GM21529 (cell line): ENCODE measurements around the gene GNB5.
"Not testable (repeated sequence)": the region's sequence is repeated elsewhere in the genome, so short reads cannot be mapped to it uniquely, and the experiment has no call there.

Experiments
- ATAC-seq: cut with Tn5 transposase; IDR thresholded peaks from one replicate; pipeline ENCODE4 v1.9.1; 2021; ENCODE audit not compliant: unreplicated experiment

GNB5 gene

DNA sequence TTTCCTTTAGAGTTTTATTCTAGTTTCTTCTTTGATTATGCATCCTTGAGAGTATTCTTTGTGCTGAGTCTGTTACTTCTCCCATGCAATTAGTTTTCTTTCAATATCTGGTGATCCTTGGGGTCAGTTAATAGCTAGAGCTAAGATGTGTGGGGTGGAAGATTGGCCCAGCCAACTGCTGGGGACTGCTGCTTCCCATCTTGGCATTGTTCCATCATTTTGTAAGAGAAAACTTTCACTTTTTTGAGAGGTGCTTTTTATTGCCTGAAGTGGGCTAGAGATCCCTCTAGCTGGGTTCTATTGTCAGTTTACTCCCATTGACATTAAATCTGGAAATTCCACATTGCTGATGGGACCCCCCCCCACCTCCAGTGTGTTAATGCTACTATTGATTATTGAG lies 94.0 kb downstream of the GNB5 start:
- no peak for ATAC-seq

DNA sequence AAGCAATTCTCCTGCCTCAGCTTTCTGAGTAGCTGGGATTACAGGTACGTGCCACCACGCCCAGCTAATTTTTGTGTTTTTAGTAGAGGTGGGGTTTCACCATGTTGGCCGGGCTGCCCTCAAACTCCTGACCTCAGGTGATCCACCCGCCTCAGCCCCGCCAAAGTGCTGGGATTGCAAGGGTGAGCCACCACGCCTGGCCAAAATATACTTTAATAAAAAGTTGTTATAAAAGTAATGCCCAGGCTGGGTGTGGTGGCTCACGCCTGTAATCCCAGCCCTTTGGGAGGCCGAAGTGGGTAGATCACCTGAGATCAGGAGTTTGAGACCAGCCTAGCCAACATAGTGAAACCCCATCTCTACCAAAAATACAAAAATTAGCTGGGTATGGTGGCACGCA lies 94.7 kb downstream of the GNB5 start:
- not testable (repeated sequence) for ATAC-seq

DNA sequence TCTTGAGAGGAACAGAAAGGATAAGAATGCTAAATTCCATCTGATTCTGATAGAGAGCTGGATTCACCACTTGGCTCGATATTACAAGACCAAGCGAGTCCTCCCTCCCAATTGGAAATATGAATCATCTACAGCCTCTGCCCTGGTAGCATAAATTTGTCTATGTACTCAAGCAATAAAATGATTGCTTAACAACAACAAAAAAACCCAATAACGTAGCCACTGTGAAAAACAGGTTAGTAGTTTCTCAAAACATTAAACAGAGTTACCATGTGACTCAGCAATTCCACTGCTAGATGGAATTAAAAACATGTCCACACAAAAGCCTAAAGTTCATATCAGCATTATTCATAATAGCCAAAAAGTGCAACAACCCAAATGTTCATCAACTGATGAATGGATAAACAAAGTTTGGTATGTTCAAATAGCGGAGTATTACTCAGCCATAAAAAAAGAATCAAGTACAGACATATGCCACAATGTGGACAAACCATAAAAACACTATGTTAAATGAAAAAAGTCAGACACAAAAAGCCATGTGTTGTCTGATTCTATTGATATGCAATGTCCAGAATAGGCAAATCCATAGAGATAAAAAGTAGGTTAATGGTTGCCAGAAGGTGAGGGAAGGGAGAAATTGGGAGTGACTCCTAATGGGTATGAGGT lies 95.5 kb downstream of the GNB5 start:
- no peak for ATAC-seq

DNA sequence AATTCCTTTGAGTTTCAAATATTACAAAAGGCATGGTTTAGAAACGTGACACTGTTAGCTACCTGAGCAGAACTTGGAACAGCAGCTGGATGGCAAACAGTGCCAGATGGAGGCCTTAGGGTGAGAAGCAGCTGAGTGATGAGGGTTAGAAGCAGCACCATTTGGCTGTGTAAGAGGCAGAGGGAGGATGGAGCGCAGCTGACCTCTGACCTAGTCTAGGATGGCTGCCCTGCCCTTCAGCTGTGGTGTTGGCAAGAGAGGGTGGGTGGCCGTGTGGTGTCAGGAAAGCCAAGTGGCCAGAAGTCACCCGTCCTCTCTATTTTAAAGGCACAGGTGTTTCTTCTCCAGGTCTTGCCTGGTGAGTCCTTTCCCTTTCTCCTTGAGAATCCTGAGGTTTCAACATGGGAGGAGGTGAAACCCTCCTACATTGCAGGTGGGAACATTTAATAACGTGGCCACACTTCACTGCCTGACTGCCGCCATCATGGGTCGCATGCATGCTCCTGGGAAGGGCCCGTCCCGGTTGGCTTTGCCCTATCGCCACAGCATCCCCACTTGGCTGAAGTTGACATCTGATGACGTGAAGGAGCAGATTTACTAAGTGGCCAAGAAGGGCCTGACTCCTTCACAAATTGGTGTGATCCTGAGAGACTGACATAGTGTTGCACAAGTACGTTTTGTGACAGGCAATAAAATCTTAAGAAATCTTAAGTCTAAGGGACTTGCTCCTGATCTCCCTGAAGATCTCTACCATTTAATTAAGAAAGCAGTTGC lies 96.2 kb downstream of the GNB5 start:
- no peak for ATAC-seq

DNA sequence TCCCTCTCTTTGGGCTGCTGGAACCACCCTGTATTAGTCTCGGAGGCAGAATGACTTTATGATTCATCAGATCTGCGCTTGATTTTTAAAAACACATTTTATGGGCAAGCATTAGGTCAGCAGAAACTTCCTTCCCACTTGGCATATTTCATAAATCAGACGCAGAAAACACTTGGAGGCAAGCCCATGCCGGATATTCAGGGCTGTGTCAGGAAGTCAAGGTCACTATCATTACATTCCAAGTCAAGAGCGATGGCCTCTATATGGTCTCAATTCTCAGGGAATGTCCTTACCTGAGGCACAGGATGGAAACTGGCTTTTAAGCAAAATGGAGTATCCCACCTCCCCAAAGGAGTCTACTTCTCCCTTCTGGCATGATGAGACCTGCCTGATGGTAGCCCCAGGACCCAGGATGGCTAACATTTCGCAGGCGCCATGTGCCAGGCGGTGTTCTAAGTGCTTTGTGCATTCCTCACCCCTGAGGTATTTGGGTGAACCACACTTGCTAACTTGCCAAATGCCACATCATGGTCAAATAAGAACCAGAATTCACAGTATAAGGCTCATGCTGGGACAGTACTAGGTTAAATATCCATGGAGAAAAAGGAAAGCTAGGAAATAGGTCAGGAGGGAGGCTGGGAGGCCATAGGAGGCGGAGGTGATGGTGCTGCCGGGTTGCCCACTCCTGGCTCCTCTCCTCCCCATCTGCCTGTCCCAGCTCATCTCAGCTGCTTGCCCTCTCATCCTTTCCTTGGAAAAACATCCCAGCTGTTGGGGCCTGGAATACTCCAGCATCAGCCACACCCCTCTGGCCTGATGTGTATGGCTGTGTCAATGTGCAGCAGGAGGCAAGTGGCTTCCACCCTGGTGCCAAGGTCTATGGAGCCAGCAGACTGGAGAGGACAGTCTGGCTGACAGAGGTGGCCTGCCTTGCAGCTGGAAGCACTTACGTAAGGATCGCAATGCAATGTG lies 97.4 kb downstream of the GNB5 start:
- no peak for ATAC-seq

DNA sequence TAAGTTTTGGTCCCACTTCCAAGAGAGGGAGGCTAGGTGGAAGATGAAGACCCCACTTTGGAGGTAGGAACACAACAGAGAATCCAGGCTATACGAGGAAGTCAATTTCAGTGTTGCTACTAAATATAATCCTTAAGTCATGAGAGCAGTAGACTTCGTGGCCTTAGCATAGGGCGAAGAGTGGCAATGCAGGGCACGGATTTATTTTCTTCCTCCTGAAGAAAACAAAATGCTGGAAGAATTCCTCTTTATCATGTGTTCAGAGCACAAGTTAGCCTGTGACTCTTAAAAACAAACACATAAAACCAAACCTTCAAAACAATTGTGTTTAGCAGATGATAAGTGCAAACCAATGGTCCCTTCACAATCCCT lies 98.0 kb downstream of the GNB5 start:
- ATAC-seq: no peak

DNA sequence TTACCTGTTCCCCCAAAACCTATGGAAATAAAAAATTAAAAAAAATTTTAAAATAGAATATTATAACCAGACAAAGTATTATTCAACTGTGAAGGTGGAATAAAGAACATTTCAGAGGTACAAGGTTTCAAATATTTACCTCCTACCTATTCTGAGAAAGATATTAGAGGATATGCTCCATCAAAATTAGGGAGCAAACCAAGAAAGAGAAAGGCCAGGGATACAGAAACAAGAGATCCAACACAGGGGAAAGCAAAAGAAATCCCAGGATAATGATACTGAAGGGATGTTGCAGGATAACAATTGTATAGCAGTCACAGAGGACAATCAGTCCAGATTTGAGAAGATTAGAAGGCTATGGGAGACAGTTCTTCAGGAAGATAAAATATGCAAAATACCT lies 101.0 kb downstream of the GNB5 start:
- ATAC-seq: no peak

DNA sequence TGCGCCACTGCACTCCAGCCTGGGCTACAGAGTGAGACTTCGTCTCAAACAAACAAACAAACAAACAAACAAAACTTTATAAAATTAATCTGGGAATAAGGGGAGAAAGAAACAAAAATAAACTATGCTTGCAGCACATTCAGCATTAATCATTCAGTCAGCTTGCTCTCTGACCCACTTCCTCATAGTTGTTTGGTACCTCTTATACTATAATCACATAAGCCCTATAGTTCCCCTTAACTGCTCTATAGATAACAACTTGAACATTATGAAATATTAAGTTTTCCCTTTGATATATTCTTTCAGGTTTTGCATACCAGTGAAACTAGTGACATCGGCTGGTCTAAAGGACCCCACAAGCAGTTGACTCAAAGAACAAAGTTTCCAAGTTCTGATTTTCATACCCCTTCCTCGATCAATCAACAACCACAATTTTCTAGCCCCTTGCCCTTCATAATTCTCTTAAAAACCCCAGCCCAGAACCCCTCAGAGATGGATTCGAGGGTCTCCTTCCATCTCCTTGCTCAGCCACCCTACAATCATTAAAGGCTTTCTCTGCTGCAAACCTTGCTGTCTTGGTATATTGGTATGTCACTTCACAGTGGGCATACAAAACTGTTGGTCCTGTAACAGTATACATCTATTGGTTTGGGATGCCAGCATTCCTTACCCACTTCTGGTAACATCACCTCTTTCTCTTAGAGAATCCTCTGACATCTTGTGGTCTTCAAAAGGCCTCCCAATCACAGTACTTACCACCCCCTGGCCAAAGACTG lies 105.0 kb downstream of the GNB5 start:
- ATAC-seq: no peak

DNA sequence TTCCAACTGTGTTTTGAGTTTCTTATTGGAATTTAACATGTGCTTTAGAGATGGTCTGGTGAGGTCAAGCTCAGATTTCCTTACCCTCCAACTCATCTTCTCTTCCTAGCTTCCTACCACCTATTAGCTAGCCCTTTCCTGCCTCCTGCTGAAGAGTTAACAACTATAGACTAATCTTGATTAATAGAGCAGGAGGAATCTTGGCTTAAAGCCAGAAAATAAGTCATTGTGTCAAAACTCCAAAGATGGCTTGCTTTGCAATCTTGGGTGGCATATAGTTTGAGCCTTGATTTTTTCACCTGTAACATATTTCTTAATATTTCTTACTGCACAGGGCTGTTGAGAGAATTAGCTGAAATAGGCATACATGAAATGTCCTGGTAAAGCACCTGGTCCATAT lies 105.9 kb downstream of the GNB5 start:
- ATAC-seq: no peak

DNA sequence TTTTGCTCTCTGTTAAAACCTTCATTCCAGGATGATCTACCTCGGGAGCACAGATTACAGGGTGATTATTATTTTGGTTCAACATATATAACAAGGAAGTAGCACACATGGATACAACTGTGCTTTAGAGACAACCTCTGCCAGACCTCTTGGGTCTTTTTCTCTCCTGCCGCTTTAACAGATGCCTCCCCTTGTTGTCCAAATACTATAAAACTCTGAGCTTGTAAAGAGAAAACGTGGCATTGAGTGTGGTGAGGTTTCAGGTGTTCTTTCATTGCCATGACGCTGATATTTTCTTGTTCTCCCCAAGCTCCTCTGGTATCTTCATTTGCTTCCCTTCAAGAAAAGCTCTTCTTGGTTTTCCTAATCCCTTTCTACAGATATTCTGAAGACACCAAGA lies 107.6 kb downstream of the GNB5 start:
- no peak for ATAC-seq

DNA sequence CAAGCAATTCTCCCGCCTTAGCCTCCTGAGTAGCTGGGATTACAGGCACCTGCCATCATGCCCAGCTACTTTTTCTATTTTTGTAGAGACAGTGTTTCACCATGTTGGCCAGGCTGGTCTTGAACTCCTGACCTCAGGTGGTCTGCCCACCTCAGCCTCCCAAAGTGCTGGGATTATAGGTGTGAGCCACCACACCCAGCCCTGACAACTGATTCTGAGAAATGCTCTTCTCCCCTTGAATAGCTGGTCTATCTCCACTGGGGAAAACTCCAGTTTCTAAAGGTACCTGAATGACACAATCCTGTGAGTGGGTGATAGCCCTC lies 108.2 kb downstream of the GNB5 start:
- not testable (repeated sequence) for ATAC-seq

DNA sequence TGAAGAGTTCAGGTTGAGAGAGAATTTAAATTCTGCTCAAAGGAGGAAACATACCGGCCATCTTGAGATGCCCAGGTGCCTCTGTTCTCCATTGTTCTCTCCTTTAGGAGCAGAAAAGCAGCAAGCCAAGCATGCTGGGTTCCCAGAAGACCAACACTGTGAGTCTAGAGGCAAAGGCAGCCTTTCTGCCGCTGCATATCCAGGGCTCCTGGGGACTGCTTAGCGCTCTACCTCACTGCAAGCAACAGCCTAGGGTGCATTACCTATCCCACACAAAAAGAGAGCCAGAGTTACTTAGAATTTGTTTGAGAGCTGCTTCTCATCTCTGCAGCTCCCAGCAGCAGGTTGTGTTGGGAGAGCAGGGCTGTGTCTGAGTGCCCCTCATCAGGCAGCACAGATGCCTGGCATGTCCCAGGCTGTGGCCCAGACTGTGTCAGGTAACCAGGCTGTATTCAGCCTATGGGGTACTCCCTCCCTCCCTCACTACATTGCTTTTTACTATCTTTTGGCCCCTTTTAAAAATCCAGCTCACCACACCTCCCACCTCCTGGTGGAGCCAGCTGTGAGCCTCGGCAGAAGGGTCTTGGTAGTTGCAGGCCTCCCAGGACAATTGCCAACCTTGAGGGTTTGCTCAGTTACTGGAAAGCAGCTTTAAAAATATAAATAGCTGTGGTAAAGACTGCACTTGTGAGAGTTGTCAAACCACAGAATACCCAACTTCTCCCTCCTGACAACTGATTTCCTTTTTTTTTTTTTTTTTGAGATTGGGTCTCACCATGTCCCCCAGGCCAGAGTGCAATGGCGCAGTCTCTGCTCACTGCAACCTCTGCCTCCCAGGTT lies 108.8 kb downstream of the GNB5 start:
- peak; percentile 77 for ATAC-seq

DNA sequence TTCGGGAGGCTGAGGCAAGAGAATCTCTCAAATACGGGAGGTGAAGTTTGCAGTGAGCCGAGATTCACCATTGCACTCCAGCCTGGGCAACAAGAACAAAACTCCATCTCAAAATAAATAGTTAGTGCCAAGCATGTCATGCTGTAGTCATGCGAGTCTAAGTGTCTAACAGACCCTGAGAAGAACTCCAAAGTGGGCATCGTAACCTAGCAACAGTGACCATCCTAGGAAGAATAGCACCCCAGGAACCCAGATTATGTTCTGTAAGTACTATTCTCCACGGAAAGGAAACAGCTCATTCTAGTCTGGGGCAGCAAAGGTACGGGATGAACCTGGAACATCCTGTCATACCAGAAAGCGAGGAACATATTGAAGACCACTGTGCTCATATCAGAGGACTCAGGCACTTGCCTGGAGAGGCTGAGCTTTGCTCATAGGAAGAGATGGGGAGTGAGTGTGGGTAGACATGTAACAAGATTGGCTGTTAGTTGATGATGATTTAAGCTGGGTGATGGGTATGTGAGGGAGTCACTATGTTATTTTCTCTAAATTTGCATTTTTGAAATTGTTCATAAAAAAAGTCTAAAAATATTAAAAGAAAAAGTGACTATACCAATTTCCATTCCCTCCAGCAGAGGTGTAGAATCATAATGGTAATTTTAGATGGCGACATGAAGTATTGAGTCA lies 110.3 kb downstream of the GNB5 start:
- ATAC-seq: no peak

DNA sequence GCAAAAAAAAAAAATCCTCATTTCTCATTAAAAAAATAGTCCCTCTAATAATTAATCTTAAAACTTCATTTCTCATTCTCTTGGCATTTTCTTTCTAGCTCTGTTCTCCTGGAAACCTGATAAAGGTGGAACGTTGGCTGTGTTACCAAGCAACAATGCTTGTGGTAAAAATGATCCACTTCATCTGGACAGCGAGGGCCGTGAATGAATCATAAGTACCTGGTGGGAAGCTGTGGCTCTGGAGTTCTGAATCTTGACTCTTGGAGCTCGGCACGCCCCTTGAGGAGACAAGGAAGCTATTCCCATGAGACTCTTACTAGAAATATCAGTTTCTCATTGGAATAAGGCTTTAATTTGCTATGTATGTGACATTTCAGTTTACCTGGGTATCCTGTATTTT lies 111.2 kb downstream of the GNB5 start:
- ATAC-seq: no peak

DNA sequence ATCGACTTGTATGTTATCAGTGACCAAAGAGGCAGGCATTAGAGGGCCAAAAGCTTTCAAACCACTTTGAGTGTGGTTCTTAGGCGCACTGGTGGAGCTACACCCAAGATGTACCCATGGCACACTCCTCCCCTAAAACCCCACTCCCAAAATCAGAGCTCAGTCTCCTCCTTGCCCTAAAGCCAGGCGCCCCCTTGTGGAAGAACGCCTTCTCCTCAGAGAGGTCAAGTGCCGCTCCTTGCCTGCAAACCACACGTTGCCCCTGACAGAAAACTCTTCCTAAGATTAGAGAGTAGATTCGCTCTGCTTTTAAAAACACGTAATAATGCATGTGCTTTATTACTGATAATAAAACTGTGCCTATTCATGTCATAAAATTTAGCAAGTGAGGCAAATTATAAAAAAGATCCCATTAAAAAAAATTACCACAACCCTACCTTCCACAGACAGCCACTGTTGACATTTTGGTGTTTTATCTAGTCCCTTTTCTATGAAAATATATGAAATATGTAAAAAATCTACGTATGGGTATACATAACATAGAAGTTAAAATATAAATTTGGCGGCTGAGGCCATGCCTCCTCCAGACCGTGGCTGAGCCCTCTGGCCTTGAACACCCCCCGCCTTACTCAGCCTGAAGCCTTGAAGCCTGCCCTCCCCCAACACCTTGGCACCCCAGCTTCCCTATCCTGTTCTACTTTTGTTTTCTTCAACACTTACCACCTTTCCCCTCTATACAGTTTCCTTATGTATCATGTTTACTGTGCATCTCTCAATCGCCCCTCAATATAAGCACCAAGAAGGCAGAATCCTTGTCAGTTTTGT lies 112.1 kb downstream of the GNB5 start:
- ATAC-seq: no peak

DNA sequence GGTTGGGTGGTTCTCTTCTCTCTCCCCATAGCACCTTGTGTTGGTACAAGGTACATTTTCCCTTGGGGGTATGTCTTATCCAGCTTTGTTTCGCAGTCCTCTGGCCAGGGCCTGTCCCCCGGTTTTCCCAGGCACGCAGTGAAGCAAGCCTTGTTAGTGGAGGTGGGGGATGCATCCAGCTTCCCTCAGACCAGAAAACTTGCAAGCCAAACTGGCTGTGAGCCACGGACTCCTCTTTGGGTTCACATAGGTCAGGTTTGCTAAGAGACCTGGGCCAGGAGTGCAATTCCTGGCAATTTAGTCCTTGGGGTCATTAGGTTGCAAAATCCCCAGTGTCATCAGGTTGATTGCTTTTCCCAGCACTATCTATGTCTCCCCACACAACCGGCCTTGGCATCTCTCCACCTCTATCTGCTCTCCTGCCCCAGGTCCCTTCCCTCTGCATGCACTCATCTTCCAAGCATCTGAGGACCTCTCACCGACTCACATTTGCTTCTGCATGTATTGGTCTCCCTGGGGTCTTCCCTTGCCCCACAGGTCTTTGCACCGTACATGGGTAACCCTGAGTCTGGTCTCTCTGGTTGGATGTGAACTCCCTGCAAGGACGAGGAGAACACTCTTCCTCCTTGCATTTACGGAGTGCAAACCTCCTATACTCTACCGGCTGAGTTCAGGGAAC lies 112.9 kb downstream of the GNB5 start:
- ATAC-seq: no peak

DNA sequence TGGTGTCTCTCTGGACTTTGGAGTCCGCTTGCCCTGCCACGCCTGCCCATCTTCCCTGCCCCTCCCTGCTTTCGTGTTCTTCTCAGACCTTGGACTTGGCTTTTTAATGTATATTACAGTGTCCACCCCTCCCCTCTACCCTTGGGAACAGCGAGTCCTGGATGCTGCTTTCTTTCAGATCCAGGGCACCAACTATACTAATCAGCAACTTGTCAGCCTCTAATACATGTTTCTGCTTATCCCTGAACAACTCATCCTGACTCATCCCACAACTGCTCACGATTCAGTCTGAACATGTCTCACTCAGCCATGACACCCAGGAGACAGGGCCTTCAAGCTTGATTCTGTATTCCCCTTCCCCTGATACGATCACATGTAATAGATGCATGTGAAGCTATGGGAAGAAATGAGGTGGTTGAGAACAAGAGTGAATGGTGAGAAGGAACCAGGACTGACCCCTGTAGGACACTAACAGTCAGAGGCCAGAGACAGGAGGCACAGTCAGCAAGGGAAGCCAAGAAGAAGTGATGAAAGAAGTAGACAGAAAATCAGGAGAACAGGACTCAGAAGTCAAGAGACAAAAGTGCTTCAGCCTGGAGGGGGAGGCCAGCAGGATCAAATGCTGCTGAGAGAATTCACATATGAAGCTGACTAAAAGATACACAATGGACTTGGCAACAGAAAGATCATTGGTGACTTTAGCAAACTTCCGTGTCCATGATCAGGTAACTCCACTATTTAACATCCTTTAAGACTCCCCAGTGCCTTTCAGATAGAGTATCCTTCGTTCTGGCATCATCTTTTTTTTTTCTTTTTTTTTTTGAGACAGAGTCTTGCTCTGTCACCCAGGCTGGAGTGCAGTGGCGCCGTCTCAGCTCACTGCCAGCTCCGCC lies 114.1 kb downstream of the GNB5 start:
- ATAC-seq: no peak
